Stimulated activated CD4-positive, alpha-beta T cell treated with anti-CD3 and anti-CD28 coated beads, Interleukin-12 subunit alpha, Interleukin-12 subunit beta, amount 100 ng/mL, for 24 hours (primary cell): Measurements from ENCODE around the gene CABCOCO1.
"Not testable (repeated sequence)": the region's sequence is repeated elsewhere in the genome, so short reads cannot be mapped to it uniquely, and the experiment has no call there.

Experiments used
- DNase-seq, 2 experiments: peaks; one replicate each; pipeline ENCODE4 v3.0.0-alpha.2; 2020; ENCODE audit warnings: low read depth in 2 of 2

Gene CABCOCO1

GRCh38 chr10:61712105-61712504 is 49.4 kb downstream of the CABCOCO1 start:
- not testable (repeated sequence) for DNase-seq

GRCh38 chr10:61719475-61719874 is 56.7 kb downstream of the CABCOCO1 start:
- not testable (repeated sequence) for DNase-seq

DNA sequence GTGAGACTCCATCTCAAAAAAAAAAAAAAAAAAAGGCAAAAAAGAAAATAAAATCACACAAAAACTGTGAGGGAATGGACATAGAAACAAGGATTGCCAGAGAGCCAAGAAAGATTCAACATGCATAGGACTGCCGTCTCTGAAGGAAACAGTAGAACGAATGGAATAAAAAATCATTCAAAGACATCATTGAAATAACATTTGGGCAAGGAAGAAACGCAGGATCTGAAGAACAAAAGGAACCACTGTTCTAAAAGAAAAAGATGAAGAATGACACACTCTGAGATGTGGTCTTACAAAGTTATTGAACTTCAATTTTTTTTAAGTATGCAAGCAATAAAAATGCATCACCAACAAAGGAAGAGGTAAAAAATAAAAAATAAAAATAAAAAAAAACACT is 57.2 kb downstream of the CABCOCO1 start:
- no peak for DNase-seq

DNA sequence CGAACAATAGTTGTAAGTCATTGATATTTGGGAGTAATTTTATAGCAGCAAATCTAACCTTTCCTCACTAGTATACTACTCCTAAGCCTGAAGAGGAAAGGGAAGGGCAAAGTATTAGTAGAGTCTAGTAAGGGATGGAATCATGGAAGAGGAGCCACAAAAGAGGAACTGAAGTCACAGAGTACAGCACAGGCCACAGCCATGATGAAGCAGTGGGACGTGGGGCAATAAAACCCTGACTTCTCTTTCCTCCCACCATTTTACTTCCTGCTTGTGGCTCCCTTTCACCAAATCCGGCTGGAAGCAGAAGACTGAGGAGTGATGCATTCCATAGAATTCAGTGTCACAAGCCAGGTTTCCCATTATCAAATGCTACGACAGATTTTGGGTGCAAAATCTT is 58.7 kb downstream of the CABCOCO1 start:
- no peak for DNase-seq

DNA sequence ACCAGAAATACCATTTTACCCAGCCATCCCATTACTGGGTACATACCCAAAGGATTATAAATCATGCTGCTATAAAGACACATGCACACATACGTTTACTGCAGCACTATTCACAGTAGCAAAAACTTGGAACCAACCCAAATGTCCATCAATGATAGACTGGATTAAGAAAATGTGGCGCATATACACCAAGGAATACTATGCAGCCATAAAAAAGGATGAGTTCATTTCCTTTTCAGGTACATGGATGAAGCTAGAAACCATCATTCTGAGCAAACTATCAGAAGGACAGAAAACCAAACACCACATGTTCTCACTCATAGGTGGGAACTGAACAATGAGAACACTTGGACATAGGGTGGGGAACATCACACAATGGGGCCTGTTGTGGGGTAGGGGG is 62.5 kb downstream of the CABCOCO1 start:
- not testable (repeated sequence) for DNase-seq

DNA sequence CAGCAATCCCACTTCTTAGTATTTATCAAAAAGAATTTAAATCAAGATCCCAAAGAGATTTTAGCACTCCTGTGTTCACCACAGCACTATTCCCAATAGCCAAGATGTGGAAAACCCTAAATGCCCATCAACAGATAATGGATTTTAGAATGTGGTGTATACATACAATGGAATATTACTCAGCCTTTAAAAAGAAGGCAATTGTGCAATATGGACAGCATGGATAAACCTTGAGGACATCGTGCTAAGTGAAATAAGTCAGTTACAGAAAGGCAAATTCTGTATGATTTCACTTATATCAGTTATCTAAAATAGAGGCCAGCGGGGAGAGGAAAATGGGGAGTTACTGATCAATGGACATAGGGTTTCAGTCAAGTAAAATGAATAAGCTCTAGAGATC is 66.9 kb downstream of the CABCOCO1 start:
- DNase-seq = no peak

DNA sequence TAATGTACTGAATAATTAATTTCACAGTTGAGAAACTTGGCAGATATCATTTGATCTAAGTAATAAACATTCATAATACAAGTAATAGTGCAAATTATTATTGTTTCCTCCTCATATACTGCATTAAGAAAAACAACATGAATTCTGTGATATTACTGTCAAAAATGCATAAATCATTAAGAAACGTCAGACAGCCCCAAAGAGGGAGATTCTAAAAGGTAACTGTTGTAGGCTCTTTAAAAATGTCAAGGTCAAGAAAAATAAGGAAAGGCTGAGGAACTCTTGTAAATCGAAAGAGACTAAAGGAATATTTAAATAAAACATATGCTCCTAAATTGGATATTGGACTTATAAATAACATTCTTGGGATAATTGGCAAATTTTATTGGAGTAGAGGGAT is 67.9 kb downstream of the CABCOCO1 start:
- DNase-seq = no peak

DNA sequence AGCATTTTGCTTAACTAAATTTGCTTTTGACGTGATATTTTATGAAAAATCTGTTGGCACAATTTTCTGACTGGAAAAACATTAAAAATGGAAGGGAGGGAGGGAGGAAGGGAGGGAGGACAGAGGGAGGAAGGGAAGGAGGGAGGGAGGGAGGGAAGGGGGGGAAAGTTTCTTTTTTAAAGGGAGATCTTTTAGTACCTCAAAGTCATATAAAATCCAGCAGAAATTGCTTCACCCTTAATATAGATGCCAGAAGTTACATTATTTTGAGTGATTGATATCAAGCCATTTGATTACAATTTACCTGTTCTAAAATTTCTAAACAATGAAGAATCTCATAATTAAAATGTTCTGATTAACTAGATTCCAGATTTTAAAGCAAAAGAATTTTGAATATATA is 68.9 kb downstream of the CABCOCO1 start:
- DNase-seq = no peak

GRCh38 chr10:61732629-61733278 is 70.0 kb downstream of the CABCOCO1 start:
- DNase-seq = no peak

- DNase-seq = no peak
Observed at GRCh38 chr10:61733358-61733940, 70.7 kb downstream of the CABCOCO1 start.

GRCh38 chr10:61735882-61736281 is 73.2 kb downstream of the CABCOCO1 start:
- DNase-seq = no peak

GRCh38 chr10:61737455-61737854 is 74.7 kb downstream of the CABCOCO1 start:
- DNase-seq = not testable (repeated sequence)

DNA sequence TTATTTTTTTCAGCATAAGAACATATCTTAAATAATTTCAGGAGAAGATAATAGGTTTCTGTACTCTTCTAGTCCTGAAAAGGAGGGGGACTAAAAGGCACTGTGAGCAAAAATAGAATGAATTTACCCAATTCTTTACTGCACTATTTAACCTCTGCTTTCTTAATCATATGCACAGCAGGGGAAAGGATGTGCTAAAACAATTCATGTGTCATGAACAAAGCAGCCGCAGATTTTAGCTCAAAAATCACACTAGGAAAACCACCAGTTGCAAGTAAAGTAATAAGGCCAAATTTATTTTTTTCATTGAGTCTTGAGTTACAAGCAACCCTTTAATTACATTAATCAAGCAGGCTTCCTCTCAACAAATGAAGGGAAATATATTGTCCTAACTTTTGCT is 80.1 kb downstream of the CABCOCO1 start:
- no peak for DNase-seq

DNA sequence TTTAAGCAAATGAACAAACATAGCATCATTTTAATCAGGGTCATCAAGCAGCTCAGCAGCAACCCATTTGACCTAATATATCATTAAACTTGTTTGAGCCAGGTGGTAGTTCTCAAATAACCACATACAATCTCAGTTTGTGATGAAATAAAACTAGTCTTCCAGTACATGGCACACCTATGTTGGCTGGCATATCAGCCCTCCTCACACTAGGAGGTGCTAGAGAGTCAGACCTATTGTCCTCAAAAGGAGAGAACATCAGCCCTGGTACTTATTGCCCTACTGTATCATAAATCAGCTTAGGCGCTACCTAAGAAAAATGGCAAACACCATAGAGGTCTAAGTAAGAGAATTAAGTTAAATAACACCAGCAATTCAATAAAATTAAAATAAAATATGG is 81.7 kb downstream of the CABCOCO1 start:
- DNase-seq = no peak

DNA sequence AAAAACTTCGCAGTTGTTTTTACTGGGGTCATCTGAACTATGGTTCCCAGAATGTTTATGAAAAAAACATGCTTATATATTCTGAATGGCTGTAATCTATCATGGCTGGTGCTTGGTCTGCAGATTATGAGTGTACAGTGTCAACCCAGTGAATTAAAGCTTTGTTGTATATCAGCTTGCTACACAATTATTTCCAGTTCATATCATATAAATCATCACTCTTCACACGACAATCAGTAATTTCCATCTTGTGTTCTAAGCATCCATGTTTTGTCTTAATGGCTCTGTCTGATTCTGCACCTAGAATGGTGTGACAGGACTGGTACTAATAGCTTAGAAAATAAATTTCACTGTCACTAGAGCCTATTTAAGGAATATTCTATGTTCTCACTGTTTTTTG is 83.6 kb downstream of the CABCOCO1 start:
- no peak for DNase-seq

DNA sequence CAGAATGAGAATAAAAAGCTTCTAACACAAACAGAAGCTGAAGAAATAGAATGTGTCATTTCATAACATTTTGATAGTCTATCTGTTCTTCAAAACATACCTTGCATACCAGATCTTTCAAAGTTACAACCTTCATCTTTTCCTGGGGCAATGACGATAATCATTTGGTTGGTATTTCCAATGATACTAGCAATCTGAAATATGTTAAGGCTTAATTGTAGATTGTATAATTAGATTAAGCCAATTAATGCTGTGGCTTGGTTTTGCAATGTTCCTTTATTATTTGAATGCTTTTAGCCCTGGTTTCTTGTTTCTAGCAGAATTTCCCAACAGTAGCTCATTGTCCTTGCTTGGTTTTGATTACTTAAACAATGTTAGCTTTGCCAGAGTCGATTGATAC is 84.6 kb downstream of the CABCOCO1 start:
- no peak for DNase-seq

DNA sequence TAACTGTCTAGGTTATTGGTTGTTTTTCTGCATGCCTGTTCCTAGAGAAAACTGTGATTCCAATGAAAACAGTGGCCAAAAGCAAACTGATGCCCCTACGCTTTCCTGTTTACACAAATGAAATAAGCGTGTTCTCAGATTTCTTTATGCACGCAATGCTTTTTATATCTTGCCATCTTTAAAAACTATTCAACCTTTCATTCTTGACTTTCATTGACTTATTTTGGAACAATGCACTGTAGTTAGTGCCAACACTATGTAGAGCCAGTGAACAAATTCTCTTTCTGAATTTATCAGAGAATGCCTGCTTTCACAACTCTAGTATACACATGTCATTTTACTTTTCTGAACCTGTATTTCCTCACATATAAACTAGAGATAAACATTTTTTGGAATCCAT is 86.6 kb downstream of the CABCOCO1 start:
- no peak for DNase-seq

GRCh38 chr10:61750943-61751471 is 88.3 kb downstream of the CABCOCO1 start:
- peak; percentile 40 to 68 for DNase-seq

- no peak for DNase-seq
Observed at GRCh38 chr10:61751599-61751998, 88.9 kb downstream of the CABCOCO1 start.

GRCh38 chr10:61752111-61753011 is 89.6 kb downstream of the CABCOCO1 start:
- DNase-seq = no peak

- DNase-seq = no peak
Observed at GRCh38 chr10:61753453-61753852, 90.7 kb downstream of the CABCOCO1 start.
